GM19455 (cell line): Measurements from ENCODE around the gene TSSK6.

Experiments used
- ATAC-seq: cut with Tn5 transposase; IDR thresholded peaks from one replicate; pipeline ENCODE4 v1.9.1; 2021; ENCODE audit not compliant: unreplicated experiment

Gene TSSK6

GRCh38 chr19:19507354-19507753, 8.0 kb downstream of the TSSK6 start:
- ATAC-seq, result no peak

- no peak for ATAC-seq
These were observed 8.8 kb downstream of the TSSK6 start for GRCh38 chr19:19506592-19506991.

GRCh38 chr19:19505669-19506326, 9.6 kb downstream of the TSSK6 start:
- ATAC-seq, result no peak

DNA sequence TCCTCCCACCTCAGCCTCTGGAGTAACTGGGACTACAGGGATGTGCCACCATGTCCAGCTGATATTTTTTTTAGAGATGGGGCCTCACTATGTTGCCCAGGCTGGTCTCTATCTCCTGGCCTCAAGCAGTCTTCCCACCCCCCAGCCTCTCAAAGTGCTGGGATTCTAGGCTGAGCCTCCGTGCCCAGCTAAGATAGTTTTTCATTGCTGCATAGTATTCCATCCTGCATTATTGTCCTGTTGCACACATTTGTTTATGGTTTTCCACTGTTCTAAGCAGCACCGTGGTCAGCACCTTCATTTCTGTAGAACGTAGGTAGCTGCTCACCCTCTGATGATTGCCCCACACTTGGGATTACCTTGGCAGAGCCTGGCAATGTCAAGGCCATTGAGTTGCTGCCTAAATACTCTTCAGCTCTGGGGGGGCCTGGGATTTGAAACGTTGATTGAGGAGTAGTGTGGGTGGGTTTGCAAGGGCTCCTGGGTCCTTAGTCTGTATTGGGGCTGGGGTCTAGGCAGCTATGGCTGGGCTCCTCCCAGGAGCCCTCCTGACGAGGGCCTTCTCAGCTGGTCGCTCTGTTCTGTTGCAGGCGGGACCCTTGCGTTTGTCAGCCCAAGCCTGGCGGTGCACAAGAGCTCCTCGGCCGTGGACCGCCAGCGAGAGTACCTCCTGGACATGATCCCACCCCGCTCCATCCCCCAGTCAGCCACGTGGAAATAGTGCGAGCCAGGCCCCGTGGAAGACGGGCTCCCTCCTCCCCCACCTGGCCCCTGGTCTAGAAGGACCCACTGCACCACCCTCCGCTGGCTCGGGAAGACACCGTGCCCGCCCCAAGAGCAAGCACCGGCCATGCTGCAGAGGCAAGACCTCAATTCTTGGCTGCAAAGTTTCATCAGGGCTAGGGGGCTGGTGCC, 10.3 kb downstream of the TSSK6 start:
- no peak for ATAC-seq

DNA sequence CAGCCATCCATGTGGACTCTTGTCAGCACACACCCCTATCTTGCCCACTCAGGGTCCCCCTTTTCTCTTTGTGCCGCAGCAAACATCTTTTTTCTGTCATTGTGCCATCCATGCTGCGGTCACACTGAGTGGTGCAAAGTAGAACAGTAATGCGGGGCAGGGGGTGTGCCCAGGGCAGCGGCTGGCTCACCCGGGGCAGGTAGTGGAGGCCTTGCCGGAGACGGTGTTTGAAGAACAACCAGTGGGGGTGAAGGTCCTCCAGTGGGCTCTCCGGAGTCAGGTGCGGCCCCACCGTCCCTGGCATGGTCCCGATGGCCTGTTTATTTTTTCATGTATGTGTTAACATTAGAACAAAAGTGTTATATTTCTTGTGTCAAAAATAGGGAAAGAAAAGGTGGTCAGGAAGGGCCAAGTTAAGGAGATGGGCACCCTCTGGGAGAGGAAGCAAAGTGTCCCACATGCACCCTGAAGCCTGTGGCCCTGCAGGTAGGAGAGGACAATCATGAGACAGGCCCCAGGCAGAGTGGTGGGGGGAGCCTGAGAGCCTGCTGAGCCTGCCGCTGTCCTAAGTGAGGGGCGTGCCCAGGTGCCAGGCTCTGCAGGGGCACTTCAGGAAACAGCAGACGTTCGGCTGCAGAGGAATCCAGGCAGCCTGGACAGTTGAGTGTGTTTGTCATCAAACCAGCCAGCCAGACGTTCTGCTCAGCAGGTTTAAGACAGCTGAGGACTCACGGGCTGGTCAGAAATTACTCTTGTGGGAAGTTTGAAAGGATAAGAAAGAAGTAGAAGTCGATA, 12.3 kb downstream of the TSSK6 start:
- no peak for ATAC-seq

DNA sequence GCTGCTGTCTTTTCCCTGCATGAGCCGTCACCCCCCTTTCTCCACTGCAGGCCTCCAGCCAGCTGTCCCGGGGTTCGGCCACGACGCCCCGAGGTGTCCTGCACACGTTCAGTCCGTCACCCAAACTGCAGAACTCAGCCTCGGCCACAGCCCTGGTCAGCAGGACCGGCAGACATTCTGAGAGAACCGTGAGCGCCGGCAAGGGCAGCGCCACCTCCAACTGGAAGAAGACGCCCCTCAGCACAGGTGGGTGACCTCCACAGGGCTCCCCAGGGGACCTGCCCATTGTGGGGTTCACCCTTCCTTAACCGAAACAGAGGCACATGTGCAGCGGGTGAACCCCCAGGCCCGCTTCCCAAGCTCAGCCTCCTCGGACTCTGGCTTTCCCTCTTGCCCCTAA, 13.1 kb downstream of the TSSK6 start:
- ATAC-seq, result no peak

DNA sequence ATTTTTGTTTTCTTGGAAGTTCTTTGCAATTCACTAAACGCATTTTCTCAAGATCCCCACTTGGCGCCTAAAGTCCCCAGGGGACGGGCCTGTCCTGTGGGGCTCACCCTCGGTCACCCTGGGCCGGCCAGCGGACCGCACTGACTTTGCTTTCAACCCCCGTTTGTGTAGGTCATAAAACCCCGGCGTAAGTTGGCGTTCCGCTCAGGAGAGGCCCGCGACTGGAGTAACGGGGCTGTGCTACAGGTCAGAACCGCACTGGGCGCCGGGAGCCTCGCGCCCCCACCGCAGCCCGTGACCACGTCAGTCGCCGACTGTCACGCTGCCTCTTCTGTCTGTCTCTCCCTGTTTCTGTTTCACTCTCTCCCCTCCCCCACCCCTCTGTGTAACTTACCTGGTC, 13.6 kb downstream of the TSSK6 start:
- ATAC-seq, result no peak

DNA sequence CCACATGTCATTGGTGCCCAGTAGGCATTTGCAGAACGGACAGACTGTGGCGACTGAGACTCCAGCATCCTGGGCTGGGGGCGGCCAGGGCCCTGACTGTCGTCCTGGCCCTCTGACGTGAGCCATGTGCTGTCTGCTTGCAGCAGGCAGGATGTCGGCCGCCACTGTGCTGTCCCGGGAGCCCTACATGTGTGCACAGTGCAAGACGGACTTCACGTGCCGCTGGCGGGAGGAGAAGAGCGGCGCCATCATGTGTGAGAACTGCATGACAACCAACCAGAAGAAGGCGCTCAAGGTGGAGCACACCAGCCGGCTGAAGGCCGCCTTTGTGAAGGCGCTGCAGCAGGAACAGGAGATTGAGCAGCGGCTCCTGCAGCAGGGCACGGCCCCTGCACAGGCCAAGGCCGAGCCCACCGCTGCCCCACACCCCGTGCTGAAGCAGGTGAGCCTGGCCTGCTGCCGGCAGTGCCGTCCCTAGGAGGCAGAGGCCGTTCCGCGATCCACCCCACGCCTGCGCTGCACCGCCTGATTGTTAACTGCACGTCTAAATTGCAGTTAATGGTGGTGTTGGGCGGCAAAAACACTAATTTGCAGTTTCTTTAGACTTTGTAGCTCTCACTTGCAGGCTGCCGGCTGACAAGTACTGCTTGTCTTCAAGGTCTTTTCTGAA, 14.2 kb downstream of the TSSK6 start:
- no peak for ATAC-seq

GRCh38 chr19:19499272-19499995, 15.9 kb downstream of the TSSK6 start:
- ATAC-seq, result no peak

DNA sequence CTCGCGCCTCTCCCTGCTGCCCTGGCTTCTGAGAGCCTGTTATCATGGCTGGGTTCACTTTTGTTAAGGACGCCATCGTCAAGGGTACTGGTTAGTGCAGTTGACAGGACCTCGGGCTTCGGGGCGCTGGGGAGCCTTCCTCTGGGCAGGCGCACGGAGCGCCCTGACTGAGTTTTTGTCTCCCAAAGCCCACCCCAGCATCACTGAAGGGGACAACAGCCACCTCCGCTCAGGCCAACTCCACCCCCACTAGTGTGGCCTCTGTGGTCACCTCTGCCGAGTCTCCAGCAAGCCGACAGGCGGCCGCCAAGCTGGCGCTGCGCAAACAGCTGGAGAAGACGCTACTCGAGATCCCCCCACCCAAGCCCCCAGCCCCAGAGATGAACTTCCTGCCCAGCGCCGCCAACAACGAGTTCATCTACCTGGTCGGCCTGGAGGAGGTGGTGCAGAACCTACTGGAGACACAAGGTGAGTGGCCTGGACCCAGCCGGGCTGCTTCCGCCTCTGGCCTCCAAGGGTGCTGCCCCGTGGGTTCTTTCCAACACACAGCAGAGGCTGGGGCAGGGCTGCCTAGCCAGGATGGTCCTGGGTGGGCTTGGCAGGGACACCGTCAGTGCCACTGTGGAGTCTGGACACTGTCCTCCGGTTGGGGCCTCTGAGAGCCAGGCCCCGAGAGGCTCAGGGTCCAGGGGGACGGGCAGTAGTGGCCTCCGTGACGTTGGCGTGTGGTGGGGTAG, 16.9 kb downstream of the TSSK6 start:
- ATAC-seq, result no peak

DNA sequence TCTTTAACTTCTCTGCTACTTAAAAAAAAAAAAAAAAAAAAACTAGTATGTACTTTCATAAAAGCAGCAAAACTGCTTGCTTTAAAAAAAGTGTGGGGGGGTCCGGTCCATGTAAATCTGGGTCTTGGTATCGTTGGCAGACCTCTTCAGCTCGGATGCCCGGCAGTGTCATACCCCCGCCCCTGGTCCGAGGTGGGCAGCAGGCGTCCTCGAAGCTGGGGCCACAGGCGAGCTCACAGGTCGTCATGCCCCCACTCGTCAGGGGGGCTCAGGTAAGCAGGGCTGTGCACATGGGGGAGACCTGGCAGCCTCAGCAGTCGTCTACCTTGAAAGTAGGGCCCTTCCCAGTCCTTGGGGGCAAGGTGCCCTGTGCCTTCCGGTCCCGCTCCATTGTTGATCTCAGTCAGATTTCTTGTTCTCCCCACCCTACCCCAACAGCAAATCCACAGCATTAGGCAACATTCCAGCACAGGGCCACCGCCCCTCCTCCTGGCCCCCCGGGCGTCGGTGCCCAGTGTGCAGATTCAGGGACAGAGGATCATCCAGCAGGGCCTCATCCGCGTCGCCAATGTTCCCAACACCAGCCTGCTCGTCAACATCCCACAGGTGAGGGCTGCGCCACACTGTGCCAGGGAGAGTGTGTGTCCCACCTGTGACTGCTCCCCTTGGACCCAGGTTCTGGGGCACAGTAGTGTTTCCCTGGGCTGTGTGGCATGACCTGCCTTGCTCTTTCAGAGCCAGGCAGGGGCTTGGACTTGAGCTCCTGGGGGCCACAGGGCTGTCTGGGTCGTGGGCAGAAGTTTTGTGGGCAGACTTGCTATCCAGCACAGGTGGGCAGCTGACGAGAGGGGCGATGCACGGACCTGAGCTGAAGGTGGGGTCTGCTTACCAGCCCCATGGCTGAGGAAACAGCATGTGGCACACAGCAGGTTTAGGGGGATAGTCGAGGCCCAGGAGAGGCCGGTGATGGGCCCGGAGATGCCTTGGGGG, 19.4 kb downstream of the TSSK6 start:
- no peak for ATAC-seq

- ATAC-seq, result no peak
These were observed 21.4 kb downstream of the TSSK6 start for GRCh38 chr19:19493841-19494546.

DNA sequence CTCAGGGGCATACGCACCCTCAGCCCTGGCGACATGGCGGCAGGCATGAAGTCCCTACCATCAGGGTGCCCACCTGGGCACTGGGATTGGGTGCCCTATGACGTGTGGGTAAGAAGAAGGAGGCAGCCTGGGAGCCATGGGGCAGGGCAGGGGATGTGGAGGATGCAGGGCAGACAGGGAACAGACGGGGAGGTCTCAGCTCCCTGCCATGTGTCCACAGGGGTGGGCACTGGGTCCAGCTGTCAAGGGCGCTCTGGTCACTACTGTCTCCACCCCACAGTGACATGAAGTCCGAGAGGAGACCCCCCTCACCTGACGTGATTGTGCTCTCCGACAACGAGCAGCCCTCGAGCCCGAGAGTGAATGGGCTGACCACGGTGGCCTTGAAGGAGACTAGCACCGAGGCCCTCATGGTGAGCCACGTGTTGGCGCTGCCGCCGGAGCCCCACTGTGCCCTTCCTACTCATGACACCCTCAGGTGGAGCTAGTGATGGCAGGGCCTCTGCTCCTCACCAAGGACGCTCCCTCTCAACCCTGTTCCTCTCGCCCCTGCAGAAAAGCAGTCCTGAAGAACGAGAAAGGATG, 23.2 kb downstream of the TSSK6 start:
- ATAC-seq, result no peak

DNA sequence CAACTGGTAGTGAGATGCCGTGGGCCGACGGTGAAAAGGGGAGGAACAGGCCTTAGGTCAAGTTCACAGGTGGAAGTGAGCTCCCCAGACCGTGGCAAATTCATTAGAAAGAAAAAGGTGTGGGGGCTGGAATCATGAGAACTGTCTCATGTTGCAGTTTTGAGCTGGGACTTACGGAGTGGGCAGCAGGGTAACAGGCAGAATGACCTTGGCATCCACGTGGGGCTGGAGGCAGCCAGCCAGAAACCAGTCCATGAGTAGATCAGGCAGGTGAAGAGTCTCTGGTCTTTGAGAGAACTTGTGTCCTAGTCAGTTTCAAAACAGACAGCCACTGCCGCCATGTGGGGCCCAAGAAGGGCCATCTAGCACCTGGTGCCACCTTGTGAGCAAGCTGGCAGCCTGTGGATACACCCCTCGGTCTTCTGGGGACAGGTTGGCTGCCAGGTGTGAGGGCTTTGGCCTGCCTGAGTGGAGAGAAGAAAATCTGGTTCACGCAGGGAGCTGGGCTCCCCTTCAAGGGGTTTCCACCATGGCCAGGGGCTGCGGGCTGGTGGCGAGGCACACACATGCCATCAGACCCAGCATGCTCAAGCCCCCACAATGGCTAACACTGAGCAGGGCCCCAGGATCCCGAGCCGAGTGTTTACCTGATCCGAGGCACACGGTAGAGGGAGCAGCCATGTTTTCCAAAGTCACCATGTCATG, 23.9 kb downstream of the TSSK6 start:
- ATAC-seq, result no peak

- ATAC-seq, result no peak
These were observed 25.0 kb downstream of the TSSK6 start for GRCh38 chr19:19490214-19490968.

- ATAC-seq, result no peak
These were observed 25.5 kb downstream of the TSSK6 start for GRCh38 chr19:19489804-19490204.
